ENCODE results near the gene SRGAP3.

- TF ChIP-seq CTCF (IDR thresholded peaks at IDR 0.05) (no peak), POLR2A (IDR thresholded peaks at IDR 0.05) (no peak)
Observed at GRCh38 chr3:8993331-8993730, 256.1 kb downstream of the SRGAP3 start.

Data from testis (tissue), 2 donors.